Sigmoid colon (tissue), 4 donors: ENCODE data around the gene TRIM64.
"Not testable (repeated sequence)": the region's sequence is repeated elsewhere in the genome, so short reads cannot be mapped to it uniquely, and the experiment has no call there.

Experiments
- CTCF ChIP-seq, 4 experiments: fragments of 450-650 bp in 3 of 4; fragments of 200-600 bp in 1 of 4; IDR thresholded peaks; one replicate each; pipeline ENCODE4 v1.5.1; 2016 to 2019; ENCODE audit warnings: antibody characterized with exemption in 4 of 4, mild to moderate bottlenecking in 3 of 4, moderate library complexity in 2 of 4
- EP300 ChIP-seq, 4 donors: sonication (generic); formaldehyde crosslinking; IDR thresholded peaks; one replicate each; pipeline ENCODE4 v1.6.1; 2017; ENCODE audit warnings: antibody characterized with exemption in 4 of 4
- POLR2A ChIP-seq, 2 donors: fragments of 450-650 bp; IDR thresholded peaks; one replicate each; pipeline ENCODE4 v1.6.1; 2016; ENCODE audit warnings: antibody characterized with exemption in 2 of 2, mild to moderate bottlenecking in 2 of 2, moderate library complexity in 2 of 2
- POLR2AphosphoS5 ChIP-seq, 4 donors: sonication (generic); formaldehyde crosslinking; IDR thresholded peaks; one replicate each; pipeline ENCODE4 v1.6.1; 2017; ENCODE audit warnings: antibody characterized with exemption in 4 of 4

GRCh38 chr11:89965737-89966136, at the start of gene TRIM64:
- not testable (repeated sequence) for TF ChIP-seq CTCF, POLR2A, POLR2AphosphoS5, EP300 (IDR thresholded peaks at IDR 0.05)
